ENCODE results near the gene FOXC2.

DNA sequence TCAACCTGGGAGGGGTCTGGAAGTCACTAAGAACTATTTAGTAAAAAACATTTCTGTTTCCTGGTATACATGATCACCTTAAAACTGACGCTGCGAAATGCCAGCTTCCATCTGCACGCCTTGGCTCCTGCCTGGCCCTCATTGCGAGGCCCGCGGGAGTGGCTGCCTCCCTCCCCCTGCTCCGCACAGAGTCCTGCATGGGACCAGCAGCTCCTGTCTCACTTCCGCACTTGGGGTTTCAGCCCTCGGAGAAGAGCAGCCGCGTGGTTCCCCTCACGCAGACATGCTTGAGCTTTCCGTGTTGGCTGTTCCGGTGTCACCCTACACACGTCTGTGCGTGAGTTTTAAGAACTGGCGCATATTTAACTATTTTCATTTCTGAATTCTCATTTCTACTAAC is 30.0 kb upstream of the FOXC2 start:
- TF ChIP-seq, protein P1, sequence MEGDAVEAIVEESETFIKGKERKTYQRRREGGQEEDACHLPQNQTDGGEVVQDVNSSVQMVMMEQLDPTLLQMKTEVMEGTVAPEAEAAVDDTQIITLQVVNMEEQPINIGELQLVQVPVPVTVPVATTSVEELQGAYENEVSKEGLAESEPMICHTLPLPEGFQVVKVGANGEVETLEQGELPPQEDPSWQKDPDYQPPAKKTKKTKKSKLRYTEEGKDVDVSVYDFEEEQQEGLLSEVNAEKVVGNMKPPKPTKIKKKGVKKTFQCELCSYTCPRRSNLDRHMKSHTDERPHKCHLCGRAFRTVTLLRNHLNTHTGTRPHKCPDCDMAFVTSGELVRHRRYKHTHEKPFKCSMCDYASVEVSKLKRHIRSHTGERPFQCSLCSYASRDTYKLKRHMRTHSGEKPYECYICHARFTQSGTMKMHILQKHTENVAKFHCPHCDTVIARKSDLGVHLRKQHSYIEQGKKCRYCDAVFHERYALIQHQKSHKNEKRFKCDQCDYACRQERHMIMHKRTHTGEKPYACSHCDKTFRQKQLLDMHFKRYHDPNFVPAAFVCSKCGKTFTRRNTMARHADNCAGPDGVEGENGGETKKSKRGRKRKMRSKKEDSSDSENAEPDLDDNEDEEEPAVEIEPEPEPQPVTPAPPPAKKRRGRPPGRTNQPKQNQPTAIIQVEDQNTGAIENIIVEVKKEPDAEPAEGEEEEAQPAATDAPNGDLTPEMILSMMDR (conservative IDR thresholded peaks at IDR 0.05 in 1 of 2, IDR thresholded peaks at IDR 0.05 in 1 of 2; ENCODE audit: low read depth in 1 of 2, low read length in 2 of 2): no peak
- no peak for TF ChIP-seq EZH2 (IDR thresholded peaks at IDR 0.05; ENCODE audit: low read length, missing control alignments)
